Transverse colon (tissue), 4 donors: ENCODE data around the gene AKR1B15.

Experiments
- EP300 ChIP-seq: sonication (generic); formaldehyde crosslinking; IDR thresholded peaks from one replicate; pipeline ENCODE4 v1.6.1; 2017; ENCODE audit warnings: antibody characterized with exemption, low read depth
- POLR2A ChIP-seq: fragments of 450-650 bp; IDR thresholded peaks from one replicate; pipeline ENCODE4 v1.6.1; 2016; ENCODE audit warnings: antibody characterized with exemption, mild to moderate bottlenecking, moderate library complexity
- POLR2AphosphoS5 ChIP-seq, 3 donors: sonication (generic); formaldehyde crosslinking; IDR thresholded peaks; one replicate each; pipeline ENCODE4 v1.6.1; 2016; ENCODE audit warnings: antibody characterized with exemption in 3 of 3
- TF ChIP-seq, protein P1 (sequence below), 5 experiments: fragments of 200-600 bp in 3 of 5; fragments of 450-650 bp in 2 of 5; sonication (generic) in 3 of 5; IDR thresholded peaks; 1 replicate in 2 of 5; 2 replicates in 3 of 5; pipeline ENCODE4 v1.5.1; 2016 to 2017; ENCODE audit warnings: antibody characterized with exemption in 5 of 5, inconsistent platforms in 3 of 5, mild to moderate bottlenecking in 2 of 5, moderate library complexity in 1 of 5

DNA sequence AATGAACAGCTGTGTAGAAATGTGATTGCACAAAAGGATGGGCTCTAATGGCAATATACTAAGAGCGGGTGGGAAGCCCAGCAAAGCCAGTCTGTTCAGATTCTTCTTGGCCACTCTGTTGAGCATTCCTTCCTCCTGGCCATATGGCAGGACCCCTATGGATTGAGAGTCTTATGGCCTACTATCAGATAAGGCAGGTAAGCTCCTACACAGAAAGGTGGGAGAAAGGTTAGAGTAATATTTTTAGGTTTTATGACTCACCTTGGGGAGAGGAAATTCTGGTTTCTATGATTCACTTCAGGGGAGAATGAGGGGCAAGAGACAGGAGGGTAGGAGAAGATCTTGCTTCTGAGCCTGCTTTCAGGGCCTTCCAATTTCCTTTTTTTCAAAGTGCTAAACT lies 36.6 kb upstream of the AKR1B15 start:
- TF ChIP-seq, protein P1, sequence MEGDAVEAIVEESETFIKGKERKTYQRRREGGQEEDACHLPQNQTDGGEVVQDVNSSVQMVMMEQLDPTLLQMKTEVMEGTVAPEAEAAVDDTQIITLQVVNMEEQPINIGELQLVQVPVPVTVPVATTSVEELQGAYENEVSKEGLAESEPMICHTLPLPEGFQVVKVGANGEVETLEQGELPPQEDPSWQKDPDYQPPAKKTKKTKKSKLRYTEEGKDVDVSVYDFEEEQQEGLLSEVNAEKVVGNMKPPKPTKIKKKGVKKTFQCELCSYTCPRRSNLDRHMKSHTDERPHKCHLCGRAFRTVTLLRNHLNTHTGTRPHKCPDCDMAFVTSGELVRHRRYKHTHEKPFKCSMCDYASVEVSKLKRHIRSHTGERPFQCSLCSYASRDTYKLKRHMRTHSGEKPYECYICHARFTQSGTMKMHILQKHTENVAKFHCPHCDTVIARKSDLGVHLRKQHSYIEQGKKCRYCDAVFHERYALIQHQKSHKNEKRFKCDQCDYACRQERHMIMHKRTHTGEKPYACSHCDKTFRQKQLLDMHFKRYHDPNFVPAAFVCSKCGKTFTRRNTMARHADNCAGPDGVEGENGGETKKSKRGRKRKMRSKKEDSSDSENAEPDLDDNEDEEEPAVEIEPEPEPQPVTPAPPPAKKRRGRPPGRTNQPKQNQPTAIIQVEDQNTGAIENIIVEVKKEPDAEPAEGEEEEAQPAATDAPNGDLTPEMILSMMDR (IDR thresholded peaks at IDR 0.05) = no peak
- no peak for TF ChIP-seq POLR2A
- no peak for TF ChIP-seq POLR2AphosphoS5 (IDR thresholded peaks at IDR 0.05)
- no peak for TF ChIP-seq EP300
